GM12874 (cell line): Measurements from ENCODE around the gene DOCK9.

Experiments used
- TF ChIP-seq, protein P1 (sequence below): IDR thresholded peaks from 2 replicates; pipeline ENCODE4 v1.5.1; 2011; ENCODE audit warnings: low read depth, mild to moderate bottlenecking, control low read depth, low read length, moderate library complexity; ENCODE audit not compliant: insufficient read depth

Gene DOCK9

DNA sequence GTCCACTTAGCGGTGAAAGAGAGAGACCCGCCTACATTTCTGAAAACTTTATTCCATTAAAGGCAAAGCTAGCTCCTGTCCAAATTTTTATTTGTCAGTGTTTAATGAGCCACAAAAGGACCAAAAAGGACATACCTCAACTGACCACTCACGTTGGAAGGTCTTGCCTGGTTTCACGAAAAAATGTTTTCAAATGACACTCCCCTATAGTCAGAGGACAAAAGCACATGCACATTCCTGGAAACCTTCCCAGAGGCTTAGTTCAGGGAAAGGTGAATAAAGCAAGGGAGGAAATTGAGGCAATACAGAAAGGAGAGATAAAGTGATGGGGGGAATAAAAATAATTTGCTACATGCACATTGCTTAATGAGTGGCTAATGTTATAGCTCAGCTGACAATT is 55.6 kb downstream of the DOCK9 start:
- TF ChIP-seq, protein P1, sequence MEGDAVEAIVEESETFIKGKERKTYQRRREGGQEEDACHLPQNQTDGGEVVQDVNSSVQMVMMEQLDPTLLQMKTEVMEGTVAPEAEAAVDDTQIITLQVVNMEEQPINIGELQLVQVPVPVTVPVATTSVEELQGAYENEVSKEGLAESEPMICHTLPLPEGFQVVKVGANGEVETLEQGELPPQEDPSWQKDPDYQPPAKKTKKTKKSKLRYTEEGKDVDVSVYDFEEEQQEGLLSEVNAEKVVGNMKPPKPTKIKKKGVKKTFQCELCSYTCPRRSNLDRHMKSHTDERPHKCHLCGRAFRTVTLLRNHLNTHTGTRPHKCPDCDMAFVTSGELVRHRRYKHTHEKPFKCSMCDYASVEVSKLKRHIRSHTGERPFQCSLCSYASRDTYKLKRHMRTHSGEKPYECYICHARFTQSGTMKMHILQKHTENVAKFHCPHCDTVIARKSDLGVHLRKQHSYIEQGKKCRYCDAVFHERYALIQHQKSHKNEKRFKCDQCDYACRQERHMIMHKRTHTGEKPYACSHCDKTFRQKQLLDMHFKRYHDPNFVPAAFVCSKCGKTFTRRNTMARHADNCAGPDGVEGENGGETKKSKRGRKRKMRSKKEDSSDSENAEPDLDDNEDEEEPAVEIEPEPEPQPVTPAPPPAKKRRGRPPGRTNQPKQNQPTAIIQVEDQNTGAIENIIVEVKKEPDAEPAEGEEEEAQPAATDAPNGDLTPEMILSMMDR = no peak

GRCh38 chr13:98921786-98922185 is 56.1 kb downstream of the DOCK9 start:
- TF ChIP-seq, protein P1 = no peak

DNA sequence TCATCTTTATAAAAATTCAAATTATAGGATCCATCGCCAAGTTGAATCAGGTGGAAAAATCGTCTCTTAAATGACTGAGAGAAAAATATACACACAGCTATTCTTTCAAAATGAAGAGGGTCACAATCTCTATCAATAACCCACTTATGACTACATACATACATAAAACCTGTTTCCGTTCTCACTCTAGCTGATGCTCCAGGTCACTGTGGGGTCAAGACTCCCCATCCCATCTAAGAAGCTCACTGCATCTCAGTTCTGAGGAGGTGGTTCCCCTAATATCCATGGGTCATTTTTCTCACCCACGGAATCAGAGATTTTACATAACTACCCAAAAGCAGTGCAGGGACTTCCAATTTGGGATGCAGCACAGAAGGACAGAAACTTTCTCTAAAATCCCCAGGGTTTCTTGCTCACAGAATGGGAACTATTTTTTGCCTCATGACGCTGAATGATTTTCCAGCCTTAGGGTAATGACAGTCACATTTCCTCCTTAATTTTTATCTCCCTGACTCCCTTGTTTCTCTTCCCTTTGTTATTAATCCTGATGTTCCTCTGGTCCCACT is 56.8 kb downstream of the DOCK9 start:
- TF ChIP-seq, protein P1 = no peak

DNA sequence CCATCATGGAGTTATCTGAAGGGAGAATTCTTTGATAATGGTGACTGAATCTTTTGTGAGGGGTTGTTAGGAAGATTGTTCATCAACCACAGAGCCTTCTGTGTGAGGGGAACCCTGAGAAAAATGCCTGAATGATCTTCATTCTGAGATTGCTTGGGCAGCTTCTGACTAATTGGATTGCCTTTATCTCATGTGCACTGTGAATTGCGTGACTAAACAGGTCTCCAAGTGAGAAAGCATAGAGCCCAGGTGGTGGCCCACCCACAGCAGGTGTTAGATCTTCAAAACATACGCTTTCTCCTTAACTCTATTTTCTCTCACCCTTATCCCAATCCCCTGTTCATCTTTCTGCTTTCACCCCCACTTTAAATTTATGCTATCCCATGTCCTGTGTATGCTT is 58.3 kb downstream of the DOCK9 start:
- TF ChIP-seq, protein P1 = no peak

DNA sequence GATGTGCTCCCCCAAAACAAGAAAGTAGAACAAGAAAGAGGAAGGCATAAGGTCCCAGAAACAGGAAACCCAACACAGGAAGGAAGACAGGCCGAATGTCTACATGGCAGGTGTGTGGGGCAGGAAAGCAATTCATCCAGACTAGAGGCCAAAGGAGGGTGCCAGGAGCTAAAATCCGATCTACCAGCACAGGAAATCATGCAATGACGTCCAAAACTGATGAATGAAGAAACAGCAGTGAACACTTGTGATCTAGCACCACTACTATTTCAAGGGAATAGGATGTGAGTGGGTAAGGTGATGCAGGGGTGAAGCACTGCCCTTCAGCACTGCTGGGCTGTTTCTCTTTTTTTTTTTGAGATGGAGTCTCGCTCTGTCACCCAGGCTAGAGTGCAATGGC is 59.1 kb downstream of the DOCK9 start:
- TF ChIP-seq, protein P1 = no peak

GRCh38 chr13:98917116-98917515 is 60.7 kb downstream of the DOCK9 start:
- TF ChIP-seq, protein P1 = no peak

DNA sequence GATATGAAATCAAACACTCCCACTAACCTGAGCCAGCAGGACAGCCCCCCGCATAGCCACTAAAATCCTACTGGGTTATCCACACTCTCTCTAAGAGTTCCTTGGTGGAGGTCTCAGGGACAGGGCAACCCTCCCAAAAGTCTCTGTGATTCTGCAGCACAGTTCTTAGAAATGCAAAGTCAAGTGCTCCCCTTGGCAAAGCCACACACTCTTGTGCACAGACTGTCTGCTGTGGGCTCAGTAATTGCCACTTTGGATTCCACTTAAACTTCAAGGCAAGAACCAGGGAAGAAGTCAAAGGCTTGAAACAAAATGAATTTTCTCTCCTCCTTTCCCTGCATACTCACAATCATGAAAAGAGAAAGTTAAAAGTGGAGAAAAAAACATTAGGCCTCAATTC is 61.5 kb downstream of the DOCK9 start:
- TF ChIP-seq, protein P1 = no peak
